Measurements from ENCODE around the gene TIMP3.
"Not testable (repeated sequence)": the region's sequence is repeated elsewhere in the genome, so short reads cannot be mapped to it uniquely, and the experiment has no call there.

TIMP3 gene

DNA sequence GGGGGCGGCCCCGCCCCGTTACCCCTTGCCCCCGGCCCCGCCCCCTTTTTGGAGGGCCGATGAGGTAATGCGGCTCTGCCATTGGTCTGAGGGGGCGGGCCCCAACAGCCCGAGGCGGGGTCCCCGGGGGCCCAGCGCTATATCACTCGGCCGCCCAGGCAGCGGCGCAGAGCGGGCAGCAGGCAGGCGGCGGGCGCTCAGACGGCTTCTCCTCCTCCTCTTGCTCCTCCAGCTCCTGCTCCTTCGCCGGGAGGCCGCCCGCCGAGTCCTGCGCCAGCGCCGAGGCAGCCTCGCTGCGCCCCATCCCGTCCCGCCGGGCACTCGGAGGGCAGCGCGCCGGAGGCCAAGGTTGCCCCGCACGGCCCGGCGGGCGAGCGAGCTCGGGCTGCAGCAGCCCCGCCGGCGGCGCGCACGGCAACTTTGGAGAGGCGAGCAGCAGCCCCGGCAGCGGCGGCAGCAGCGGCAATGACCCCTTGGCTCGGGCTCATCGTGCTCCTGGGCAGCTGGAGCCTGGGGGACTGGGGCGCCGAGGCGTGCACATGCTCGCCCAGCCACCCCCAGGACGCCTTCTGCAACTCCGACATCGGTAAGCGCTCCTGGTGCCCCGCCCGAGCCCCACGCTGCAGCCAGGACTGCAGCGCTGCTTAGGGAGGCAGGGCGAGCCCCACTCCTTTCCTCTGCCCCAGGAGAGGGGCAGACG, at the start of gene TIMP3:
TSS of gene TIMP3 (plus strand) at position 169 of the 700 bp plus-strand sequence. CDS start at position 466, 297 bp downstream.
- no peaks in the 10 kb centered on the region for H3K9me3 ChIP-seq (ENCODE audit: insufficient read depth, low read depth, low read length)
- H3K27ac ChIP-seq (ENCODE audit: low read length): no peak within 1 kb of the TSS
- H3K27me3 ChIP-seq (ENCODE audit: insufficient read depth, low read length): peaks cover 49% of the 10 kb centered on the region
- peak within 1 kb of the TSS; percentile 66 for H3K4me3 ChIP-seq (ENCODE audit: low read length)
- H3K4me1 ChIP-seq (ENCODE audit: insufficient read depth, low read length): peaks cover 24% of the 10 kb centered on the region; the same call in 1 of the 2 replicates
- H3K9ac ChIP-seq (ENCODE audit: low read depth, low read length): peak within 1 kb of the TSS; percentile 60; the same call in 1 of the 2 replicates
- no peaks in the 10 kb centered on the region for H3K36me3 ChIP-seq (ENCODE audit: insufficient read depth, low read depth, low read length)

DNA sequence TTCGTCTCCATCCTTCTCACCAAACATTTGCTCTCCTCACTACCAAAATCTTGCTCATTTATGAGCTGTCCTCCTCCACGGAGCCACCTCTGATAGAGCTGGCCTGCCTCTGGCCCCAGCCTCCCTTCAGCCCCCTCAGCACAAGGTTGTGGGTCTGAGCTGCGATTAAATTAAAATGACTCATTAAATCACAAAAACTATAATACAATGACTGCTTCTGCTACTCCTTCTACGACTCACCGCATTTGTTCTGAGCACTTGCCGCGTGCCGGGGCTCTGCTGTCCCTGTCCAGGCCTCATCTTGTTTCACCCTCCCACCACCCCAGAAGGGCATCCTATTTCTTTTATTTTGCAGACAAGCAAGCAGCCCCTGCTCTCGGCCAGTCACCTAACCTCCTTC, 49.2 kb upstream of the TIMP3 start:
- Histone ChIP-seq H3K27me3 (ENCODE audit: insufficient read depth, low read length) (no peaks in the 10 kb centered on the region), H3K36me3 (ENCODE audit: insufficient read depth, low read depth, low read length) (no peaks in the 10 kb centered on the region), H3K9me3 (ENCODE audit: insufficient read depth, low read depth, low read length) (no peaks in the 10 kb centered on the region), H3K4me3 (ENCODE audit: low read length) (no peak overlapping the region), H3K4me1 (ENCODE audit: insufficient read depth, low read length) (no peaks in the 10 kb centered on the region), H3K27ac (ENCODE audit: low read length) (no peak overlapping the region), H3K9ac (ENCODE audit: low read depth, low read length) (no peak overlapping the region)

DNA sequence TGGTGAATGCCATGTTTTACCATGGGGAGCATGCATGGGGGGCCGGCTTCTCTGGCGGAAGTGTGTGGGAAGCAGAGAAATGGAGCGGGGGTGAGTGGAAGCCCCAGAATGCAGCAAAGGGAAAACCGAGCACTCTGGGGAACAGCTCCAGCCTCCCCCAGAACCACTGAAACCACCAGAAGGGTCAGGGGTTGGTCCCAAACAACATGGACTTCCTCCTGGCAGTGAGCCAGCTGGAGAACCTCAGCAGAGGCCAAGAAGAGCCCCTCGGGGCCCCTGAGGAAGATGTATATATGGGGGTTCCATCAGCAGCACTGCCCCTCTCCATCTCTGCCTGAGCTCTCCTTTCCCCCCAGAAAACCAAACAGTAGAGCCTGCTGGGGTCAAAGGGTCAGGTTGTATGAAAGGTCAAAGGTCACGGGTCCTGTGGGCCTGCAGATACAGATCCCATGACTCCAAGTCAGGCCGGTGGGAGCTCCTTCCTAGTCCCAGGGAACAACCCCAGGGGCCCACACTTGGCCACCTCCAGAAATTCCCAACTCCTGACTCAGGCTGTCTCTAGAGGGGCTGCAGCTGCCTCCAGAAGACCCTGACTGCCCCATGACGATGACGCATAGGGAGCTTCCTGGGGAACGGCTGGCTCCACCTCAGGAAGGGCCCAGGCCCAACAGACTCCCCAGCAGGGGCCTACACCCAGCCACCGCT, 48.5 kb upstream of the TIMP3 start:
- Histone ChIP-seq H3K27ac (ENCODE audit: low read length) (no peak overlapping the region), H3K9me3 (ENCODE audit: insufficient read depth, low read depth, low read length) (no peaks in the 10 kb centered on the region), H3K27me3 (ENCODE audit: insufficient read depth, low read length) (no peaks in the 10 kb centered on the region), H3K9ac (ENCODE audit: low read depth, low read length) (no peak overlapping the region), H3K4me3 (ENCODE audit: low read length) (no peak overlapping the region), H3K4me1 (ENCODE audit: insufficient read depth, low read length) (no peaks in the 10 kb centered on the region), H3K36me3 (ENCODE audit: insufficient read depth, low read depth, low read length) (no peaks in the 10 kb centered on the region)

DNA sequence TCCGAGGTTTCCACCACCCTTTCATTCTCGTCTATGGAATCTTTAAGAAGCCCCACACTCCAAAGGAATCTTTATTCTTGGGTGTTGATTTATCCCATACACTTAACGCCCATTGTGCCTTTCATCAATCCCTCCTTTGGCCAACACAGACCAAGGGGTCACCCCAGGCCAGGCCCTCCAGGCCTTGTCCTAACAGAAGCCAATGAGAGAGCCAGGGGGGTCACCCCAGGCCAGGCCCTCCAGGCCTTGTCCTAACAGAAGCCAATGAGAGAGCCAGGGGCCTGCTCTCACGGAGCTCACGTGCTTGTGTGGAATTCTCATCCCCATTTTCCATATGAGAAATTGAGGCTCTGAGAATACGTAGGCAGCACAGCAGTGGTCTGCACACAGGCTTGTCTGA, 47.9 kb upstream of the TIMP3 start:
- no peaks in the 10 kb centered on the region for H3K27me3 ChIP-seq (ENCODE audit: insufficient read depth, low read length)
- no peak overlapping the region for H3K27ac ChIP-seq (ENCODE audit: low read length)
- H3K4me3 ChIP-seq (ENCODE audit: low read length): no peak overlapping the region
- no peak overlapping the region for H3K9ac ChIP-seq (ENCODE audit: low read depth, low read length)
- H3K9me3 ChIP-seq (ENCODE audit: insufficient read depth, low read depth, low read length): no peaks in the 10 kb centered on the region
- no peaks in the 10 kb centered on the region for H3K4me1 ChIP-seq (ENCODE audit: insufficient read depth, low read length)
- H3K36me3 ChIP-seq (ENCODE audit: insufficient read depth, low read depth, low read length): no peaks in the 10 kb centered on the region

DNA sequence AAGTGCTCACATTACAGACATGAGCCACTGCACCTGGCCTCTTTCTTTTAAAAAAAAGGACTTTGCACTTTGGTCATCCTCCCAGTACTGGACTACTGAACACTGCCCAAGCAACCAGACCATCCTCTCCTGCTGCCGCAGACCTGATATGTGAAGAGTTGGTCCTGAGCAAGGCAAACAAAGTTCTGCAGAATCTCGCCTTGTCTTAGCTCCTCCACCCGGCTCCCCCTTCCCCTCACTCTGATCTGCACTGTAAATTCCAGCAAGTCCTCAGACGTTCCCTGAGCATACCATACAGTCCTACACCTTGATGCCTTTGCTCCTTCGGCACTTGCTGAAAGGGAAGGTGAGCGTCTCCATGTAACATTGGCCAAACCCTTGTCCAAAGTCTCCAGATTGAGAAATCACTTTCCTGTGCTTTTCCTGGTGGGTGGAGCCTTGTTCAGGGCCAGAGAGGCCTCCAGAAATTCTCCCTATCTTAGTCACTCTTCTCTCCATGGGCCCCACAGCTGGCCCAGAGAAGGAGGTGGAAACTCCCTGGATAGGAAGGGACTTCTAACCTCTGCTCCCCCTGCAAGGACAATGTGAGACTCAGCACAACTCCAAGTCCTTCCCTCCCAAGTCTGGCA, 47.0 kb upstream of the TIMP3 start:
- H3K36me3 ChIP-seq (ENCODE audit: insufficient read depth, low read depth, low read length): no peaks in the 10 kb centered on the region
- H3K9me3 ChIP-seq (ENCODE audit: insufficient read depth, low read depth, low read length): no peaks in the 10 kb centered on the region
- H3K4me3 ChIP-seq (ENCODE audit: low read length): no peak overlapping the region
- H3K4me1 ChIP-seq (ENCODE audit: insufficient read depth, low read length): no peaks in the 10 kb centered on the region
- H3K27me3 ChIP-seq (ENCODE audit: insufficient read depth, low read length): no peaks in the 10 kb centered on the region
- no peak overlapping the region for H3K27ac ChIP-seq (ENCODE audit: low read length)
- no peak overlapping the region for H3K9ac ChIP-seq (ENCODE audit: low read depth, low read length)

DNA sequence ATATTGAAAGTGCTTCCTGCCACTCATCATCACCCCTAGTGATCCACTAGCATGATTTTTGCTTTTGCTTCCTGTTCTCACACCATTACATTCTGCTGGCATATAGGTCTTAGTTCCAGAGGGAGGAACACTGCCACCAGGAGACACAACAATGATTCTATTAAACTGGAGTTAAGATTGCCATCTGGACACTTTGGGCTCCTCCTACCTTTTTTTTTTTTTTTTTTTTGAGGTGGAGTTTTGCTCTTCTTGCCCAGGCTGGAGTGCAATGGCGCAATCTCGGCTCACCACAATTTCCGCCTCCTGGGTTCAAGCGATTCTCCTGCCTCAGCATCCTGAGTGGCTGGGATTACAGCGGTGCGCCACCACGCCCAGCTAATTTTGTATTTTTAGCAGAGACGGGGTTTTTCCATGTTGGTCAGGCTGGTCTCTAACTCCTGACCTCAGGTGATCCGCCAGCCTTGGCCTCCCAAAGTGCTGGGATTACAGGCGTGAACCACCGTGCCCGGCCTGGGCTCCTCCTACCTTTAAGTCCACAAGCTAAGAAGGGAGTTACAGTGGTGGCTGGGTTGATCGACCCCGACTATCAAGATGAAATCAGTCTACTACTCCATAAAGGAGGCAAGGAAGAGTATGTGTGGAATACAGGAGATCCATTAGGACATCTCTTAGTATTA, 44.3 kb upstream of the TIMP3 start:
- H3K9me3 ChIP-seq (ENCODE audit: insufficient read depth, low read depth, low read length); H3K36me3 ChIP-seq (ENCODE audit: insufficient read depth, low read depth, low read length); H3K9ac ChIP-seq (ENCODE audit: low read depth, low read length); H3K27me3 ChIP-seq (ENCODE audit: insufficient read depth, low read length); H3K4me3 ChIP-seq (ENCODE audit: low read length); H3K4me1 ChIP-seq (ENCODE audit: insufficient read depth, low read length); H3K27ac ChIP-seq (ENCODE audit: low read length): not testable (repeated sequence)

DNA sequence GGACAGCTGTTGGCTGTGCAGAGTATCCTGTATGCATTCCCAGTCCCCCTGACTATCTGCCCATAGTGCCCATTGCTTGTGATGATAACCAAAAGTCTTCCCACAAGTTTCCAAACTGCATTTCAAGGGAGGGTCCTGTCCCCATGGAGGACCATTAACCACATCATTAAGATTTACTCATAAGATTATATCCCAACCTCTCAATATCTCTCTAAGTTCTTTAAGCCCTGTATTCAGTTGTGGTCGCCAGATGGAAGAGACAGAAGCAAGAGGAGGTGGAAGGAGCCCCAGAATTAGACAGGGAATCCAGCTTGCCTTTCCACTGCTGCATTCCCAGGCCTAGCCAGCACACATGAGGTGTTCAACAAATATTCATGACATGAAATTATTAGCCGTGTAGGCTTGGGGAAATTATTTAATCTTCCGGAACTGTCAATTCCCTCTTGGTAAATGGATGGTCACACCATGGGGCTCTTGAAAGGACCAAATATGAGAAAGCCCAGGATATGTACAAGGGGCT, 42.6 kb upstream of the TIMP3 start:
- Histone ChIP-seq H3K27me3 (ENCODE audit: insufficient read depth, low read length) (no peaks in the 10 kb centered on the region), H3K4me3 (ENCODE audit: low read length) (no peak overlapping the region), H3K36me3 (ENCODE audit: insufficient read depth, low read depth, low read length) (no peaks in the 10 kb centered on the region), H3K9ac (ENCODE audit: low read depth, low read length) (no peak overlapping the region), H3K27ac (ENCODE audit: low read length) (no peak overlapping the region), H3K9me3 (ENCODE audit: insufficient read depth, low read depth, low read length) (no peaks in the 10 kb centered on the region), H3K4me1 (ENCODE audit: insufficient read depth, low read length) (no peaks in the 10 kb centered on the region; the same call in 1 of the 2 replicates)

DNA sequence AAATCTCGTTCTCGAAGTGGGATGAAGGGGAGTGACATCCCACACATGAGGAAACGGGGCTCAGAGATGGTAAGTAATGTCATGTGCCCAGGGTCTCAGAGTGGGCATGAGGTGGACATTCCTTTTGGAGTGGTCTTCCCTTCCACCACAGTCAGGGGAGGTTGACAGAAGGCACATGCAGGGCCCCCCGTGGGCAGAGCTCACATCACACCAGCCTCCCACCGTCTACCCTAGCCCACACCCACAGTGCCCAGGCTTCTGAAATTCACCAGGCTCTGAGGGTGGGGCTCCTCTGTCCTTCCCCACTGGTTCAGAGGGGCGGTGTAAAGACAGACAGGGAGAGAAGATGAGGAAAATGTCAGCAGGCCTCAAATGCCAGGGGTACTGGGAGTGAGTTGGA, 41.1 kb upstream of the TIMP3 start:
- no peaks in the 10 kb centered on the region for H3K27me3 ChIP-seq (ENCODE audit: insufficient read depth, low read length)
- H3K9ac ChIP-seq (ENCODE audit: low read depth, low read length): no peak overlapping the region
- H3K4me1 ChIP-seq (ENCODE audit: insufficient read depth, low read length): no peaks in the 10 kb centered on the region; the same call in none of the 2 replicates
- H3K36me3 ChIP-seq (ENCODE audit: insufficient read depth, low read depth, low read length): no peaks in the 10 kb centered on the region
- no peaks in the 10 kb centered on the region for H3K9me3 ChIP-seq (ENCODE audit: insufficient read depth, low read depth, low read length)
- H3K4me3 ChIP-seq (ENCODE audit: low read length): no peak overlapping the region
- no peak overlapping the region for H3K27ac ChIP-seq (ENCODE audit: low read length)

DNA sequence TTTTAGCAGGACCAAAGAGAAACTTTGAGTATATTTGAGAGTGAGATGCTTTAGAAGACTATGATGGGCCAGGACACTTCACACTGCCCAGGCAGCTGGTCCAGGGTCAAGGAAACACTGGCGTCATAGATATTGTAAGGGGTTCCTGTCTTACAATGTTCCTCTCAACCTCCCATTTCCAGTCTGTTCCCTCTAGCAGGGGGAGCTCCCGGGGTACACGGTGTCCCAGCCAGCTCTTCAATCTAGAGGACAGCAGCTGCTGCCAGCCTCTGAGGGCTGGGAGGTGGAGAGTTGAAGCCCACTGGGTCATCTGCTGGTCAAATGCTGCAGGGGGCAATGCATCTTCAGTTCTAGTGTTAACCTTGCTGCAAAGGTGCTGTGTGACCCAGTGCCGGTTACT, 40.7 kb upstream of the TIMP3 start:
- Histone ChIP-seq H3K27ac (ENCODE audit: low read length) (no peak overlapping the region), H3K4me1 (ENCODE audit: insufficient read depth, low read length) (no peaks in the 10 kb centered on the region; the same call in none of the 2 replicates), H3K4me3 (ENCODE audit: low read length) (no peak overlapping the region), H3K9me3 (ENCODE audit: insufficient read depth, low read depth, low read length) (no peaks in the 10 kb centered on the region), H3K9ac (ENCODE audit: low read depth, low read length) (no peak overlapping the region), H3K27me3 (ENCODE audit: insufficient read depth, low read length) (no peaks in the 10 kb centered on the region), H3K36me3 (ENCODE audit: insufficient read depth, low read depth, low read length) (no peaks in the 10 kb centered on the region)

DNA sequence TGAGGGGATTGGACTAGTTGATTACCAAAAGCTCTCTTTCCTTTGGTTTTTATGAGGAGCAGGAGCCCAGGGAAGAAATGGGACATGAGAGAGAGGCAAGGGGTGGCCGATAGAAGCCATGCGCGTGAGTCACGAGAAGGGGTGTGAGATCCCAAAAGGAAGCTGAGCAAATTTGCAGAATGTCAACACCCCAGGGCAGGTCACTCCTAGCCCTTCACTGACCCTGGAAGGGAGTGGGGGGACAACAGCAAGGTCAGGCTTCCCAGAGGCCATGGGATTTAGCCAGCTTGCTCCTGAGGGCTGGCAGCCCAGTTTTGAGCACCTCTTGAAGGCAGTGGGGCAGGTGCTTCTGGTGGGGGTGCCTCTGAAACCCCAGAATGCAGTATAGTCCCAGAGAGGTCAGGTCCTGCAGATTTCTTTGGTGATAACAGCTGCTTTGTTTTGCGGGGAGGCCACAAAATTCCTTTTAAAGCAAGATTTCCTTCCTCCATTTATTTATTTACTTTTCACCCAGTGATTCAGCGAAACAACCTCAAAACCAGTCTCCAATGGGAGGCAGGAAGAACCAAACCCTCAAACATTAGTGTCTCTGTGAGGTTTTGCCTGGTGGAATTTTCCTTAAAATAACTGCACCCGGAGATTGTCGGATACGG, 40.1 kb upstream of the TIMP3 start:
- no peaks in the 10 kb centered on the region for H3K9me3 ChIP-seq (ENCODE audit: insufficient read depth, low read depth, low read length)
- no peak overlapping the region for H3K27ac ChIP-seq (ENCODE audit: low read length)
- no peaks in the 10 kb centered on the region for H3K36me3 ChIP-seq (ENCODE audit: insufficient read depth, low read depth, low read length)
- no peak overlapping the region for H3K4me3 ChIP-seq (ENCODE audit: low read length)
- no peak overlapping the region for H3K9ac ChIP-seq (ENCODE audit: low read depth, low read length)
- H3K4me1 ChIP-seq (ENCODE audit: insufficient read depth, low read length): no peaks in the 10 kb centered on the region; the same call in none of the 2 replicates
- H3K27me3 ChIP-seq (ENCODE audit: insufficient read depth, low read length): no peaks in the 10 kb centered on the region
